Lower leg skin (tissue), 3 donors: Measurements from ENCODE around the gene PRAME.

Experiments used
- CTCF ChIP-seq, 3 donors: fragments of 450-650 bp; IDR thresholded peaks; one replicate each; pipeline ENCODE4 v1.5.1; 2016; ENCODE audit warnings: antibody characterized with exemption in 3 of 3, mild to moderate bottlenecking in 3 of 3, moderate library complexity in 2 of 3
- POLR2A ChIP-seq, 2 donors: fragments of 450-650 bp; IDR thresholded peaks; one replicate each; pipeline ENCODE4 v1.6.1; 2016 to 2017; ENCODE audit warnings: antibody characterized with exemption in 2 of 2, mild to moderate bottlenecking in 1 of 2, moderate library complexity in 1 of 2

- no peak for TF ChIP-seq CTCF (IDR thresholded peaks at IDR 0.05)
- TF ChIP-seq POLR2A (IDR thresholded peaks at IDR 0.05), result no peak
Measured at GRCh38 chr22:22583030-22583429, 24.0 kb upstream of the PRAME start.
